A673 (cell line): Measurements from ENCODE around the gene LYRM4. TPM values are rescaled to one million over a fixed set of nuclear protein-coding genes. Genes with fewer than 3 reads are reported as not detected.
A peak's percentile ranks its signal among the peaks of the same experiment; 100 is the strongest.

Source experiments
- BruUV-seq: library from RNA; stranded (reverse); fragments of 400-500 nt; replicated peaks from 2 replicates; lab custom pipeline; 2021; lab: Mats Ljungman, UMichigan
- CTCF ChIA-PET: fragments of 300-600 bp; sonication (Branson Sonifier 250); formaldehyde crosslinking; loops from one replicate; lab custom pipeline; 2022; ENCODE audit warnings: antibody characterized with exemption; lab: Charles Lee
- POLR2A ChIA-PET: fragments of 300-600 bp; sonication (Branson Sonifier 250); formaldehyde crosslinking; loops from one replicate; lab custom pipeline; 2022; ENCODE audit warnings: antibody characterized with exemption; ENCODE audit not compliant: low non-redundant PET; lab: Charles Lee
- DNase-seq: peaks from one replicate; pipeline ENCODE4 v3.0.0-alpha.2; 2015; ENCODE audit warnings: low spot score
- H3K27ac ChIP-seq: fragments of 200-600 bp; sonication (generic); 2 replicates; pipeline ENCODE4 v1.5.1; 2016; ENCODE audit warnings: mixed run types, low read depth, mild to moderate bottlenecking, mixed read lengths, antibody characterized with exemption, low read length; ENCODE audit not compliant: poor library complexity, severe bottlenecking
- H3K27me3 ChIP-seq: fragments of 200-600 bp; sonication (generic); replicated peaks from 2 replicates; pipeline ENCODE4 v1.6.1; 2017; ENCODE audit warnings: mixed run types, low read depth, mild to moderate bottlenecking, mixed read lengths, antibody characterized with exemption, low read length; ENCODE audit not compliant: insufficient read depth, poor library complexity
- H3K36me3 ChIP-seq: fragments of 200-600 bp; sonication (generic); 2 replicates; pipeline ENCODE4 v1.6.1; 2016; ENCODE audit warnings: mixed run types, mild to moderate bottlenecking, mixed read lengths, antibody characterized with exemption, low read length; ENCODE audit not compliant: insufficient read depth, poor library complexity, severe bottlenecking
- H3K4me1 ChIP-seq: fragments of 200-600 bp; sonication (generic); 2 replicates; pipeline ENCODE4 v1.6.1; 2017; ENCODE audit warnings: mixed run types, mild to moderate bottlenecking, mixed read lengths, antibody characterized with exemption, low read length; ENCODE audit not compliant: insufficient read depth, poor library complexity, severe bottlenecking
- H3K4me3 ChIP-seq: fragments of 200-600 bp; sonication (generic); 2 replicates; pipeline ENCODE4 v1.5.1; 2016; ENCODE audit warnings: low read depth, mixed run types, mild to moderate bottlenecking, mixed read lengths, low read length; ENCODE audit not compliant: poor library complexity, severe bottlenecking
- H3K9me3 ChIP-seq: fragments of 200-600 bp; sonication (generic); 2 replicates; pipeline ENCODE4 v1.6.1; 2016; ENCODE audit warnings: mixed run types, low read depth, mild to moderate bottlenecking, mixed read lengths, antibody characterized with exemption, low read length; ENCODE audit not compliant: poor library complexity, severe bottlenecking
- EZH2 ChIP-seq: fragments of 200-600 bp; sonication (generic); IDR thresholded peaks from 2 replicates; pipeline ENCODE4 v1.6.1; 2017; ENCODE audit warnings: borderline replicate concordance, low read depth, mild to moderate bottlenecking, mixed read lengths, antibody characterized with exemption, low read length; ENCODE audit not compliant: poor library complexity, severe bottlenecking
- intact Hi-C: fragments of 100-400 bp; cut with micrococcal nuclease; formaldehyde crosslinking; loops from one replicate; pipeline ENCODE4 v1.10.0; 2022; ENCODE audit not compliant: unreplicated experiment
- total RNA-seq: library from RNA; stranded (reverse); gene quantifications from 2 replicates; pipeline ENCODE4 v1.2.3, GENCODE V29; 2021
- TF ChIP-seq, protein P1 (sequence below): fragments of 300-800, 200-600 bp; sonication (generic); conservative IDR thresholded peaks from 2 replicates; pipeline ENCODE4 v1.5.1; 2017; ENCODE audit warnings: low read depth, mild to moderate bottlenecking, antibody characterized with exemption, low read length, moderate library complexity, mixed read lengths

Gene LYRM4
- total RNA-seq, 1 experiment from 2014 or later = 53.6 TPM

DNA sequence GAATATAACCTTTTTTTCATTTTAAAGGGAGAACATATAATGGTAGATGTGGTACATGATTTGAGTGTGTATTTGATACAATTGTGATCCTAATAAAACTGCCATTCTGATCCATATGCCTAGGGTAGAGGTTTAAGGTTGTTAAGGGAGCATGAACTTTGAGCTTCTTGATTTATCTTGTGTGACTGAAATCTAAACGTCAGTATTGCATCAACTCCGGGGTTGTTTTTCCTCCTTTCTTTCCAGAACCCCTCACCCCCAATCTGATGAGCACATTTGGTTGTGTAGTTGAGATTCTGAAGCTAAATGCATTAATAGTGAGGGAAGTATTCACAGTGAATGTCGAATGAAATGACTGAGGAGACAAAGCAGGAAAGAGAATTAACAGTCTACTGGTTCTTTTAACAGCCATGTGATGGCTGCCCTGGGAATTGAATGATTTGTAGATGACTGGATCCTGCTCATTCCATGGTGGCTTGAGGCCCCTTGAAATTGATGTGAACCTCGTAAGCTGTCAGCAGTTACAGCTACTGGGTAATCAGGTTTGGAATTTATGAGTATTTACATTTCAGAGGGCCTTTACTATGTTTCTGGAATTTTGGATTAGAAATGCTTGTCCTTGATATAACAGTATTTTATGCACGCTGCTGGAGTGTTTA, 45.3 kb upstream of the LYRM4 start:
- peaks cover 18% of the 10 kb centered on the region for H3K4me1 ChIP-seq
- TF ChIP-seq EZH2 = no peak
- TF ChIP-seq, protein P1, sequence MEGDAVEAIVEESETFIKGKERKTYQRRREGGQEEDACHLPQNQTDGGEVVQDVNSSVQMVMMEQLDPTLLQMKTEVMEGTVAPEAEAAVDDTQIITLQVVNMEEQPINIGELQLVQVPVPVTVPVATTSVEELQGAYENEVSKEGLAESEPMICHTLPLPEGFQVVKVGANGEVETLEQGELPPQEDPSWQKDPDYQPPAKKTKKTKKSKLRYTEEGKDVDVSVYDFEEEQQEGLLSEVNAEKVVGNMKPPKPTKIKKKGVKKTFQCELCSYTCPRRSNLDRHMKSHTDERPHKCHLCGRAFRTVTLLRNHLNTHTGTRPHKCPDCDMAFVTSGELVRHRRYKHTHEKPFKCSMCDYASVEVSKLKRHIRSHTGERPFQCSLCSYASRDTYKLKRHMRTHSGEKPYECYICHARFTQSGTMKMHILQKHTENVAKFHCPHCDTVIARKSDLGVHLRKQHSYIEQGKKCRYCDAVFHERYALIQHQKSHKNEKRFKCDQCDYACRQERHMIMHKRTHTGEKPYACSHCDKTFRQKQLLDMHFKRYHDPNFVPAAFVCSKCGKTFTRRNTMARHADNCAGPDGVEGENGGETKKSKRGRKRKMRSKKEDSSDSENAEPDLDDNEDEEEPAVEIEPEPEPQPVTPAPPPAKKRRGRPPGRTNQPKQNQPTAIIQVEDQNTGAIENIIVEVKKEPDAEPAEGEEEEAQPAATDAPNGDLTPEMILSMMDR = no peak
- DNase-seq = peak; percentile 57
- no peak overlapping the region for H3K4me3 ChIP-seq
- intact Hi-C loops = no loop called here
- ChIA-PET POLR2A (no interaction called here), CTCF (no interaction called here)
- no peaks in the 10 kb centered on the region for H3K27me3 ChIP-seq
- peak overlapping the region; percentile 28 for H3K27ac ChIP-seq
- H3K36me3 ChIP-seq = no peaks in the 10 kb centered on the region
- H3K9me3 ChIP-seq = no peaks in the 10 kb centered on the region
- BruUV-seq = no TSS peak

DNA sequence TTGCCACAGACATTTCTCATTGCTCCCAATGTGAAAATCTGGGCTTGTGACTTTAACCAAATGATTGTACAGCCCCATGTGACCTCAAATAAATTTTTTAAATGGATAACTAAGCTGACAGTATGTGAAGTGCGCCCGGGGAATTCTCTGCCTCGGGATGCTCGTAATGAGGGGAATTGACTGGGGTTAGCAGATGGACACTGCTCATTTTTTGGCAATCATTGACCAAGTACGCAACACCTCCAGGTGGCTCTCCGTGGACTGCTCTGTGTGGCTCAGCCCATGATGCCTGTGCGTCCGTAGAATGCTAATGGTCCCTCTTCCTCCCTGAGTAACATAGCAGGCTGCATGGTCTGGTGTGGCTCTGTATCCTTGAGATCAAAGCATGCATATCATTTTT, 42.9 kb upstream of the LYRM4 start:
- no peak overlapping the region for H3K27ac ChIP-seq
- H3K36me3 ChIP-seq = no peaks in the 10 kb centered on the region
- BruUV-seq = no TSS peak
- no peaks in the 10 kb centered on the region for H3K27me3 ChIP-seq
- no peak for DNase-seq
- intact Hi-C loops = no loop called here
- H3K4me3 ChIP-seq = no peak overlapping the region
- TF ChIP-seq, protein P1 = no peak
- peaks cover 18% of the 10 kb centered on the region for H3K4me1 ChIP-seq
- no peaks in the 10 kb centered on the region for H3K9me3 ChIP-seq
- ChIA-PET CTCF (no interaction called here), POLR2A (no interaction called here)

DNA sequence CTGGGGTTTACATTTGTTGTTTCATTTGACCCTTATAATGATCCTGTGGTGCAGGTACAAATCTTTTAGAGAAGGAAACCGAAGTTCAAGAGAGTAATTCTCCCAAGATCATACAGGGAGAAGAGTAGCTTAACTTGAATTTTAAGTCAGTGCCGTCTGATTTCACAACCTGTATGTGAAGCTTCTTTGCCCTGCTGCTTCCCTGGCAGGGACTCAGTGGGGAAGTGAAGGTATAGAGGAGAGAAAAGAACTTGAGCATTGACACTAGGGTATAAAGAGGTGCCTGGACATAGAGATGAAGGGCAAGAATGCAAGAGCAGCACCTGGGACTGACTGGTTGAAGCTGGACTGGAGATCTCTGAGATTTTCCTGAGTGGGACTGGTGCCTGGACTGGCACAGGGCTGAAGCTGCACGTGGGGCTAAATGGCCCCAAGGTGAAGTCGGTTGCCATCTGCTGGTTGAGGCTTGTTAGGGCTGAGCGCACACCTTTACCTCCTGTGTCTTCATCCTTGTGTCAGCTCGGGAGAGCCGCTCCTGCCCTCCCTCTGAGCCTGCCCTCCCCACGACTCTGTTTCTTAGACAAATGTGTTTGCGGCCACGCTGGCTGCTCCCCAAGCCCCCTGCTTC, 42.4 kb upstream of the LYRM4 start:
- H3K9me3 ChIP-seq = no peaks in the 10 kb centered on the region
- H3K36me3 ChIP-seq = no peaks in the 10 kb centered on the region
- ChIA-PET CTCF (interaction anchor here (0.7 kb wide), 1 partner anchor 1850 kb away, joined by 3 read pairs; no protein-coding TSS in a partner anchor), POLR2A (no interaction called here)
- no TSS peak for BruUV-seq
- no peak overlapping the region for H3K4me3 ChIP-seq
- no peak for DNase-seq
- H3K27me3 ChIP-seq = no peaks in the 10 kb centered on the region
- TF ChIP-seq, protein P1 = no peak
- no peak for TF ChIP-seq EZH2
- intact Hi-C loops = no loop called here
- no peak overlapping the region for H3K27ac ChIP-seq
- peaks cover 18% of the 10 kb centered on the region for H3K4me1 ChIP-seq
